Heart right ventricle (tissue), 16 donors: ENCODE data around the gene WIPF2. TPM values are rescaled to one million over a fixed set of nuclear protein-coding genes. Genes with fewer than 3 reads are reported as not detected.

Experiments
- ATAC-seq, 8 donors: fragments of 200-7000 bp; cut with Tn5 transposase; one replicate each; pipeline ENCODE4 v1.9.1; 2020; ENCODE audit warnings: mild to moderate bottlenecking in 8 of 8, moderate library complexity in 8 of 8, moderate number of reproducible peaks in 1 of 8
- DNase-seq, 2 donors: peaks; one replicate each; pipeline ENCODE4 v3.0.0-alpha.2; 2020
- H3K27ac ChIP-seq, 10 donors: fragments of 200-600 bp; sonication (generic) in 2 of 10; one replicate each; pipeline versions ENCODE4 v1.5.0 to v1.8.0; 2020 to 2022; ENCODE audit warnings: mild to moderate bottlenecking in 3 of 10
- H3K27me3 ChIP-seq, 7 donors: fragments of 200-600 bp; one replicate each; pipeline ENCODE4 v1.8.0; 2021 to 2022; ENCODE audit warnings: mild to moderate bottlenecking in 2 of 7
- H3K36me3 ChIP-seq, 9 donors: fragments of 200-600 bp; sonication (generic) in 1 of 9; one replicate each; pipeline versions ENCODE4 v1.5.0 to v1.8.0; 2020 to 2022; ENCODE audit warnings: mild to moderate bottlenecking in 2 of 9
- H3K4me1 ChIP-seq, 9 donors: fragments of 200-600 bp; sonication (generic) in 1 of 9; one replicate each; pipeline versions ENCODE4 v1.5.0 to v1.8.0; 2020 to 2022; ENCODE audit warnings: mild to moderate bottlenecking in 4 of 9
- H3K4me3 ChIP-seq, 10 donors: fragments of 200-600 bp; sonication (generic) in 2 of 10; one replicate each; pipeline versions ENCODE4 v1.5.0 to v1.8.0; 2020 to 2022; ENCODE audit warnings: mild to moderate bottlenecking in 7 of 10, moderate library complexity in 2 of 10
- H3K9me3 ChIP-seq, 11 donors: fragments of 200-600 bp in 10 of 11; sonication (generic) in 2 of 11; one replicate each; pipeline versions ENCODE4 v1.5.0 to v1.8.0; 2013 to 2022; ENCODE audit warnings: mild to moderate bottlenecking in 2 of 11, control low read depth in 1 of 11, moderate library complexity in 1 of 11
- WGBS, 2 donors: extraction: QIAGEN DNeasy Blood & Tissue Kit; methylation state at CpG; one replicate each; pipeline ENCODE4 v1.1.7; 2013; ENCODE audit warnings: inconsistent platforms in 1 of 2; 5-methylcytosine and 5-hydroxymethylcytosine counted together
- intact Hi-C, 10 donors: fragments of 100-400 bp; cut with DNase I; formaldehyde crosslinking; loops; one replicate each; pipeline versions ENCODE4 v1.11.1 to v1.14.2; 2022
- polyA plus RNA-seq, 2 donors: library from polyadenylated mRNA; stranded (reverse); fragments of 200-250 nt; gene quantifications; one replicate each; pipeline ENCODE4 v1.2.3, GENCODE V29; 2013
- total RNA-seq, 10 donors: library from RNA; stranded (reverse); fragmentation: NEBNext Ultra II Directional in 3 of 10; extraction: Animal tissue kit (Norgen Biotek cat#: 25700) in 3 of 10; gene quantifications; one replicate each; pipeline versions ENCODE4 v1.2.1 to v1.2.4, GENCODE V29; 2021 to 2023
- TF ChIP-seq, protein P1 (sequence below), 9 donors: fragments of 200-600 bp; sonication (generic) in 2 of 9; IDR thresholded peaks; one replicate each; pipeline versions ENCODE4 v1.5.0 to v1.8.0; 2021 to 2022; ENCODE audit warnings: antibody characterized with exemption in 9 of 9, mild to moderate bottlenecking in 5 of 9, moderate library complexity in 1 of 9
- donor health status: Arrhythmogenic right ventricular cardiomyopathy.
- donor health status: ischemic (EF 13 %, LVEDD 7.1; RV severe dilation, severe dysfunction).
- donor health status: healthy with polysubstance abuse.
- donor health status: DM: no; HTN: yes; CAD: no.
- donor health status: DM: no; HTN: no; CAD: no.
- donor health status: ischemic (EF 25% LVEDD 6.9; RV normal size, moderate dysfunction).
- donor health status: ischemic (EF 25% LVEDD 5.7; RV mildly dilated, moderate dysfunction).
- donor health status: healthy.
- donor health status: DM: yes; HTN: yes; CAD: no.
- donor health status: Ischemic cardiomyopathy.
- donor health status: ischemic (EF 35%, LVEDD 5.7; RV mildly dilated, moderate dysfunction).
- donor health status: nonischemic (EF 11% LVEDD 7.7; RV severe dilation, severe dysfunction).
- donor health status: DM: yes; HTN: yes; CAD: no.
- donor health status: PGD.
- donor health status: ischemic (EF 29% LVEDD 5.4; RV normal size, mild dysfunction).
- donor health status: nonischemic (EF 23%, LVEDD 6.1; RV moderate dilation, normal function).

WIPF2 gene
- total and polyA plus RNA-seq, 12 donors, result 5.1 to 16.0 (median 12.5) TPM

DNA sequence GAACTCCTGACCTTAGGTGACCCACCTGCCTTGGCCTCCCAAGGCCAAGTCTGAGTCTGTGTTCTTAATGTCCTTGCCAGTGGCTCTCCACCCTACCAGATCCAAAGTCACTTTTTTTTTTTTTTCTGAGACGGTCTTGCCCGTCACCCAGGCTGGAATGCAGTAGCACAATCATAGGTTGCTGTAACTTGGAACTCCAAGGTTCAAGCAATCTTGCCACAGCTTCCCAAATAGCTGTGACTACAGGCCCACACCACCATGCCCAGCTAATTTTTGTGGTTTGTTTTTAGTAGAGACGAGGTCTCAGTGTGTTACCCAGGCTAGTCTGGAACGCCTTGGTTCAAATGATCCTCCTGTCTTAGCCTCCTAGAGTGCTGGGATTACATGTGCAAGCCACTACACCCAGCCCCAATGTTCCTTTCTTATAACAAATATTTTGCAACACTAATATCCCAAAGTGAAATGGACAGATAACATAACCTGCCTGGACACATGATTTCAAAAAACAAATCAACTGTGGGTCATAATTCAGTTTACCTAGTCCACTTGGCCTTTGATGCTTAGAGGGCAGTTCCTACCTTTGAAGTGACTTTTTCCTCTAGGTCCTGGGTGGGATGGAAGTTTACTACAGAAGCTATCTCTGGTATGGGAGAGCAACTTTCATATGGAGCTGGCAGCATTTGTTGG, 45.9 kb upstream of the WIPF2 start:
- 88 to 89% methylated on average over 4 of the region's 4 CpGs for WGBS, 2 donors
- no peak for DNase-seq
- no peak overlapping the region for H3K4me3 ChIP-seq
- no peak for ATAC-seq
- peaks cover 0 to 87% (median 56%) of the 10 kb centered on the region in 9 donors for H3K36me3 ChIP-seq
- TF ChIP-seq, protein P1, sequence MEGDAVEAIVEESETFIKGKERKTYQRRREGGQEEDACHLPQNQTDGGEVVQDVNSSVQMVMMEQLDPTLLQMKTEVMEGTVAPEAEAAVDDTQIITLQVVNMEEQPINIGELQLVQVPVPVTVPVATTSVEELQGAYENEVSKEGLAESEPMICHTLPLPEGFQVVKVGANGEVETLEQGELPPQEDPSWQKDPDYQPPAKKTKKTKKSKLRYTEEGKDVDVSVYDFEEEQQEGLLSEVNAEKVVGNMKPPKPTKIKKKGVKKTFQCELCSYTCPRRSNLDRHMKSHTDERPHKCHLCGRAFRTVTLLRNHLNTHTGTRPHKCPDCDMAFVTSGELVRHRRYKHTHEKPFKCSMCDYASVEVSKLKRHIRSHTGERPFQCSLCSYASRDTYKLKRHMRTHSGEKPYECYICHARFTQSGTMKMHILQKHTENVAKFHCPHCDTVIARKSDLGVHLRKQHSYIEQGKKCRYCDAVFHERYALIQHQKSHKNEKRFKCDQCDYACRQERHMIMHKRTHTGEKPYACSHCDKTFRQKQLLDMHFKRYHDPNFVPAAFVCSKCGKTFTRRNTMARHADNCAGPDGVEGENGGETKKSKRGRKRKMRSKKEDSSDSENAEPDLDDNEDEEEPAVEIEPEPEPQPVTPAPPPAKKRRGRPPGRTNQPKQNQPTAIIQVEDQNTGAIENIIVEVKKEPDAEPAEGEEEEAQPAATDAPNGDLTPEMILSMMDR (IDR thresholded peaks at IDR 0.05), result no peak
- peaks cover 4 to 21% (median 12%) of the 10 kb centered on the region in 9 donors for H3K4me1 ChIP-seq
- no peaks in the 10 kb centered on the region for H3K9me3 ChIP-seq
- H3K27ac ChIP-seq, result no peak overlapping the region
- intact Hi-C loops, result loop anchor here in 1 of 10 donors (10.0 kb wide), 1 partner anchor 138 kb away; no protein-coding TSS in a partner anchor
- H3K27me3 ChIP-seq, result peaks cover 0 to 9% (median 0%) of the 10 kb centered on the region in 7 donors

- H3K4me1 ChIP-seq, result peaks cover 4 to 17% (median 11%) of the 10 kb centered on the region in 9 donors
- peaks cover 0 to 84% (median 53%) of the 10 kb centered on the region in 9 donors for H3K36me3 ChIP-seq
- TF ChIP-seq, protein P1 (IDR thresholded peaks at IDR 0.05), result no peak
- DNase-seq (no peak), ATAC-seq (no peak)
- 80 to 82% methylated on average over 3 of the region's 3 CpGs for WGBS, 2 donors
- intact Hi-C loops, result loop anchor here in 1 of 10 donors (10.0 kb wide), 1 partner anchor 139 kb away; no protein-coding TSS in a partner anchor
- H3K27ac ChIP-seq, result no peak overlapping the region
- H3K9me3 ChIP-seq, result no peaks in the 10 kb centered on the region
- peaks cover 0 to 14% (median 0%) of the 10 kb centered on the region in 7 donors for H3K27me3 ChIP-seq
- no peak overlapping the region for H3K4me3 ChIP-seq
Measured at GRCh38 chr17:40173778-40174135, 45.3 kb upstream of the WIPF2 start.

- ATAC-seq (no peak), DNase-seq (no peak)
- Histone ChIP-seq H3K27ac (no peak overlapping the region), H3K36me3 (peaks cover 0 to 77% (median 45%) of the 10 kb centered on the region in 9 donors), H3K9me3 (no peaks in the 10 kb centered on the region), H3K4me1 (peaks cover 4 to 16% (median 11%) of the 10 kb centered on the region in 9 donors), H3K27me3 (peaks cover 0 to 14% (median 0%) of the 10 kb centered on the region in 7 donors), H3K4me3 (no peak overlapping the region)
- TF ChIP-seq, protein P1 (IDR thresholded peaks at IDR 0.05), result no peak
- intact Hi-C loops, result loop anchor here in 1 of 10 donors (10.0 kb wide), 1 partner anchor 140 kb away; no protein-coding TSS in a partner anchor
- 96 to 100% methylated on average over 1 of the region's 1 CpG for WGBS, 2 donors
Measured at GRCh38 chr17:40174514-40174913, 44.6 kb upstream of the WIPF2 start.

- peaks cover 4 to 22% (median 11%) of the 10 kb centered on the region in 9 donors for H3K4me1 ChIP-seq
- intact Hi-C loops, result loop anchor here in 1 of 10 donors (10.0 kb wide), 1 partner anchor 141 kb away; no protein-coding TSS in a partner anchor
- whole genome bisulfite sequencing, 2 donors, result 91 to 96% methylated on average over 7 of the region's 7 CpGs
Measured at GRCh38 chr17:40175928-40176753, 43.0 kb upstream of the WIPF2 start.

More at GRCh38 chr17:40175928-40176753, 43.0 kb upstream of the WIPF2 start:
- no peak for DNase-seq
- Histone ChIP-seq H3K36me3 (peaks cover 0 to 62% (median 29%) of the 10 kb centered on the region in 9 donors), H3K9me3 (no peaks in the 10 kb centered on the region), H3K27ac (no peak overlapping the region), H3K27me3 (peaks cover 0 to 14% (median 0%) of the 10 kb centered on the region in 7 donors), H3K4me3 (no peak overlapping the region)
- no peak for ATAC-seq
- TF ChIP-seq, protein P1 (IDR thresholded peaks at IDR 0.05), result no peak
